ENCODE data around the gene AMIGO3.
"Not testable (repeated sequence)": the region's sequence is repeated elsewhere in the genome, so short reads cannot be mapped to it uniquely, and the experiment has no call there.

The AMIGO3 gene

DNA sequence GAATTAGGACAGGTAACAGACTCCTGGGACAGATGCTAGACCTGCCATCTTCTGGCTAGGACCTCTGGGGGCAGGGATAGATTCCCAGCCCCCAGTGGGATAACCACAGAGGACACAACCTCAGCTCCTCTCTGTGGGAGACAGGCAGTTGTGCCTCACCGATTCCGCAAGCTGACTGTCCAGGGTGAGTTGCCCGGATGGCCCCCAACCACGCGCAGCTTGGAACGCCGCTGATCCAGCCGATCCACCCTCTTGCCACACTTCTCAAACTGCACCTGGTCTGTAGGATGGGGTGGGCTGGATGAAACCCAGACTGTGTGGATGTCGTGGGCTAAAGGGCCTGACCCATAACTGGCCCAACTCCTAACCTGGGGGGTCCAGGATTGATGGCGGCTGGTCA, 34.4 kb downstream of the AMIGO3 start:
- not testable (repeated sequence) for H3K27ac ChIP-seq (ENCODE audit: low read length); H3K9ac ChIP-seq (ENCODE audit: low read depth, low read length); H3K9me3 ChIP-seq (ENCODE audit: insufficient read depth, low read length, severe bottlenecking); H3K27me3 ChIP-seq (ENCODE audit: insufficient read depth, low read length, poor library complexity); ATAC-seq (ENCODE audit: insufficient read depth, low read depth); H3K4me2 ChIP-seq (ENCODE audit: insufficient read depth, low read length); H3K4me3 ChIP-seq (ENCODE audit: low read depth in 1 of 2, low read length in 2 of 2); H4K20me1 ChIP-seq (ENCODE audit: insufficient read depth, low read length); DNase-seq; H2AFZ ChIP-seq (ENCODE audit: low read depth, low read length)
- H3K36me3 ChIP-seq (ENCODE audit: insufficient read depth, low read length), result peaks cover 44% of the 10 kb centered on the region
- H3K79me2 ChIP-seq (ENCODE audit: insufficient read depth, low read length), result peaks cover 10% of the 10 kb centered on the region
- peaks cover 12% of the 10 kb centered on the region for H3K4me1 ChIP-seq (ENCODE audit: insufficient read depth, low read length)

DNA sequence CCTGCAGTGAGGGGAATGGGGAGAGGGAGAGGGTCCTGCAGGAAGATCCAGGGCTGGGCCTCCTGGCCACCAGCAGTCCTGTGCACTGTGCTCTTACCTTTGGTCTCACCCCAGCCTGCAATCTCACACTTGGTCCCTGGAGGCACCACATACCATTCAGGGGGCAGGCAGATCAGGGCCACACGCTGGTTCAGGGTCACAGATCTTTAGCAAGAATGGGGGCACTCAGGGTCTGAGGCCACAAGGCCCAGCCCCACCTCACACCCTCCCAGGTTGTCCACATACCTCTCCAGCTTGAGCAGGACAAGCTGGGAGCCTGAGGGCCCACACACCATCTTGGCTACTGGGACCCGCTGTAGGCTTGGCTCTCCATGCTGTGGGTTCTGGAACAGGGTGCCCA, 35.0 kb downstream of the AMIGO3 start:
- peaks cover 50% of the 10 kb centered on the region for H3K36me3 ChIP-seq (ENCODE audit: insufficient read depth, low read length)
- H2AFZ ChIP-seq (ENCODE audit: low read depth, low read length); H4K20me1 ChIP-seq (ENCODE audit: insufficient read depth, low read length); H3K27ac ChIP-seq (ENCODE audit: low read length); H3K79me2 ChIP-seq (ENCODE audit: insufficient read depth, low read length); H3K9me3 ChIP-seq (ENCODE audit: insufficient read depth, low read length, severe bottlenecking); H3K4me2 ChIP-seq (ENCODE audit: insufficient read depth, low read length); ATAC-seq (ENCODE audit: insufficient read depth, low read depth); H3K4me1 ChIP-seq (ENCODE audit: insufficient read depth, low read length); H3K4me3 ChIP-seq (ENCODE audit: low read depth in 1 of 2, low read length in 2 of 2); DNase-seq; H3K27me3 ChIP-seq (ENCODE audit: insufficient read depth, low read length, poor library complexity); H3K9ac ChIP-seq (ENCODE audit: low read depth, low read length): not testable (repeated sequence)

DNA sequence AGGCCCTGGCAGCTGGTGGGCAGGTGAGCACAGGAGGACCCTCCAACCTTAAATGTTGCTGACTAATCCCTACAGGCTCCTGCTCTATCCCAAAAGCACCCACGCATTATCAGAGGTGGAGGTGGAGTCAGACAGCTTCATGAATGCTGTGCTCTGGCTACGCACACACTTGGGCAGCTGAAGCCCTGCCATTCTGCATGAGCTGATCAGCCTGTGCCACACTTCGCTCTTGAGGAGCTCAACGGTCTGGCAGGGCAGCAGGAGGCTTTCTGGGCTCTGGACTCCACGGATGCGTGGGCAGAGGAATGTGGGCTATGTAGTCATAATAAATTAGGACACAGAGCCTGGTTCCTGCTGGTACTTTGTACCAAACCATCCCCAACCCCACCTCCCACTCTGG, 36.3 kb downstream of the AMIGO3 start:
- H3K4me1 ChIP-seq (ENCODE audit: insufficient read depth, low read length), result no peaks in the 10 kb centered on the region; the same call in 1 of the 2 replicates
- no peak overlapping the region for H3K27ac ChIP-seq (ENCODE audit: low read length)
- no peak overlapping the region for H2AFZ ChIP-seq (ENCODE audit: low read depth, low read length)
- H3K9me3 ChIP-seq (ENCODE audit: insufficient read depth, low read length, severe bottlenecking), result no peaks in the 10 kb centered on the region
- no peaks in the 10 kb centered on the region for H3K79me2 ChIP-seq (ENCODE audit: insufficient read depth, low read length)
- peaks cover 63% of the 10 kb centered on the region for H3K36me3 ChIP-seq (ENCODE audit: insufficient read depth, low read length)
- no peak for ATAC-seq (ENCODE audit: insufficient read depth, low read depth)
- no peaks in the 10 kb centered on the region; the same call in 1 of the 2 replicates for H4K20me1 ChIP-seq (ENCODE audit: insufficient read depth, low read length)
- no peak for TF ChIP-seq CTCF (IDR thresholded peaks at IDR 0.05; ENCODE audit: borderline replicate concordance, extremely low read depth, low read length, poor library complexity, severe bottlenecking)
- no peak for TF ChIP-seq EZH2 (IDR thresholded peaks at IDR 0.05; ENCODE audit: borderline replicate concordance, low read depth, low read length, severe bottlenecking)
- no peak for DNase-seq
- no peak overlapping the region for H3K4me2 ChIP-seq (ENCODE audit: insufficient read depth, low read length)
- no peaks in the 10 kb centered on the region for H3K27me3 ChIP-seq (ENCODE audit: insufficient read depth, low read length, poor library complexity)
- no peak overlapping the region for H3K4me3 ChIP-seq (ENCODE audit: low read depth in 1 of 2, low read length in 2 of 2)
- no peak overlapping the region for H3K9ac ChIP-seq (ENCODE audit: low read depth, low read length)

DNA sequence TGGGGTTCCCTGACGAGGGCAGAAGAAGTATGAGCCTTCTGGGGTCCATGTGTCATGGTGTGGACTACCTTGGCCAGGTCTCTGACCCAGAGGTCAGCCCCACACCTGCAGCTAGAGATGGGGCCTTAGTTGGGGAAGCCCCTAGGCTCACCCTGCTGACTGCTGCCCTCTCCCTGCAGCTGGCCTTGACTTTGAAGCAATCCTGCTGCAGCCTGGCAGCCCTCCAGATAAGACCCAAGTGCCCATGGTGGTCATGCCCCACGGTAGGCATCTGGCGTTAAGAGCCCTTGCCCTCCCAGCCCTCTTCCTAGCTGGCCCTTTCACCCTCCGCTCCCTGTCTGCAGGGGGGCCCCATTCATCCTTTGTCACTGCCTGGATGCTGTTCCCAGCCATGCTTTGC, 37.9 kb downstream of the AMIGO3 start:
- no peak overlapping the region for H2AFZ ChIP-seq (ENCODE audit: low read depth, low read length)
- no peaks in the 10 kb centered on the region for H3K79me2 ChIP-seq (ENCODE audit: insufficient read depth, low read length)
- H4K20me1 ChIP-seq (ENCODE audit: insufficient read depth, low read length), result peaks cover 5% of the 10 kb centered on the region
- 0 out of 2 replicates have a peak, but pooled peaks cover under 1% of the 10 kb centered on the region for H3K4me1 ChIP-seq (ENCODE audit: insufficient read depth, low read length)
- H3K4me3 ChIP-seq (ENCODE audit: low read depth in 1 of 2, low read length in 2 of 2), result no peak overlapping the region
- no peak overlapping the region for H3K27ac ChIP-seq (ENCODE audit: low read length)
- no peak for DNase-seq
- H3K9me3 ChIP-seq (ENCODE audit: insufficient read depth, low read length, severe bottlenecking), result no peaks in the 10 kb centered on the region
- no peak for TF ChIP-seq CTCF (IDR thresholded peaks at IDR 0.05; ENCODE audit: borderline replicate concordance, extremely low read depth, low read length, poor library complexity, severe bottlenecking)
- ATAC-seq (ENCODE audit: insufficient read depth, low read depth), result no peak
- no peak overlapping the region for H3K4me2 ChIP-seq (ENCODE audit: insufficient read depth, low read length)
- H3K27me3 ChIP-seq (ENCODE audit: insufficient read depth, low read length, poor library complexity), result no peaks in the 10 kb centered on the region
- peaks cover 79% of the 10 kb centered on the region for H3K36me3 ChIP-seq (ENCODE audit: insufficient read depth, low read length)
- no peak overlapping the region for H3K9ac ChIP-seq (ENCODE audit: low read depth, low read length)

DNA sequence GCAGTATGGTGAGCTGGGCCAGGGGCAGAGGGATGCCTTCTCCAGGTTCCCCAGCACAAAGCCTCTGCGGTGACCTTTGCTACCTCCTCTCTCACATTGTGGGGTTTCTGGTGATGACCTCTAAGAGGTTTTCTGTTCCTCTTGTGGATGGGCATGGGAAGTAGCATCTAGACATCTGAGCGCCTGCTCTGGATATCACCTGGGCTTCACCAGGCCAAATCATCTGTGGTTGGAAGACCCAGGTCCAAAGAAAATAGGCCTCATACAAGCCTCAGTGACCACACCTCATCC, 38.3 kb downstream of the AMIGO3 start:
- no peaks in the 10 kb centered on the region for H3K9me3 ChIP-seq (ENCODE audit: insufficient read depth, low read length, severe bottlenecking)
- H3K9ac ChIP-seq (ENCODE audit: low read depth, low read length), result no peak overlapping the region
- H3K36me3 ChIP-seq (ENCODE audit: insufficient read depth, low read length), result peaks cover 83% of the 10 kb centered on the region
- H3K4me3 ChIP-seq (ENCODE audit: low read depth in 1 of 2, low read length in 2 of 2), result no peak overlapping the region
- no peak overlapping the region for H2AFZ ChIP-seq (ENCODE audit: low read depth, low read length)
- peaks cover 5% of the 10 kb centered on the region for H4K20me1 ChIP-seq (ENCODE audit: insufficient read depth, low read length)
- ATAC-seq (ENCODE audit: insufficient read depth, low read depth) (no peak), DNase-seq (no peak)
- no peak overlapping the region for H3K4me2 ChIP-seq (ENCODE audit: insufficient read depth, low read length)
- no peak overlapping the region for H3K27ac ChIP-seq (ENCODE audit: low read length)
- no peak for TF ChIP-seq EZH2 (IDR thresholded peaks at IDR 0.05; ENCODE audit: borderline replicate concordance, low read depth, low read length, severe bottlenecking)
- no peak for TF ChIP-seq CTCF (IDR thresholded peaks at IDR 0.05; ENCODE audit: borderline replicate concordance, extremely low read depth, low read length, poor library complexity, severe bottlenecking)
- H3K79me2 ChIP-seq (ENCODE audit: insufficient read depth, low read length), result peaks cover 2% of the 10 kb centered on the region; the same call in 1 of the 2 replicates
- no peaks in the 10 kb centered on the region for H3K27me3 ChIP-seq (ENCODE audit: insufficient read depth, low read length, poor library complexity)
- H3K4me1 ChIP-seq (ENCODE audit: insufficient read depth, low read length), result 0 out of 2 replicates have a peak, but pooled peaks cover 4% of the 10 kb centered on the region
